ENCODE data around the gene CTXN1. TPM values are rescaled to one million over a fixed set of nuclear protein-coding genes. Genes with fewer than 3 reads are reported as not detected.

CTXN1 gene
- total RNA-seq, 3 donors from 2014 or later (not counting 1 experiment from before 2014, with no cell fraction given) = 0.39 TPM; not detected in 2

DNA sequence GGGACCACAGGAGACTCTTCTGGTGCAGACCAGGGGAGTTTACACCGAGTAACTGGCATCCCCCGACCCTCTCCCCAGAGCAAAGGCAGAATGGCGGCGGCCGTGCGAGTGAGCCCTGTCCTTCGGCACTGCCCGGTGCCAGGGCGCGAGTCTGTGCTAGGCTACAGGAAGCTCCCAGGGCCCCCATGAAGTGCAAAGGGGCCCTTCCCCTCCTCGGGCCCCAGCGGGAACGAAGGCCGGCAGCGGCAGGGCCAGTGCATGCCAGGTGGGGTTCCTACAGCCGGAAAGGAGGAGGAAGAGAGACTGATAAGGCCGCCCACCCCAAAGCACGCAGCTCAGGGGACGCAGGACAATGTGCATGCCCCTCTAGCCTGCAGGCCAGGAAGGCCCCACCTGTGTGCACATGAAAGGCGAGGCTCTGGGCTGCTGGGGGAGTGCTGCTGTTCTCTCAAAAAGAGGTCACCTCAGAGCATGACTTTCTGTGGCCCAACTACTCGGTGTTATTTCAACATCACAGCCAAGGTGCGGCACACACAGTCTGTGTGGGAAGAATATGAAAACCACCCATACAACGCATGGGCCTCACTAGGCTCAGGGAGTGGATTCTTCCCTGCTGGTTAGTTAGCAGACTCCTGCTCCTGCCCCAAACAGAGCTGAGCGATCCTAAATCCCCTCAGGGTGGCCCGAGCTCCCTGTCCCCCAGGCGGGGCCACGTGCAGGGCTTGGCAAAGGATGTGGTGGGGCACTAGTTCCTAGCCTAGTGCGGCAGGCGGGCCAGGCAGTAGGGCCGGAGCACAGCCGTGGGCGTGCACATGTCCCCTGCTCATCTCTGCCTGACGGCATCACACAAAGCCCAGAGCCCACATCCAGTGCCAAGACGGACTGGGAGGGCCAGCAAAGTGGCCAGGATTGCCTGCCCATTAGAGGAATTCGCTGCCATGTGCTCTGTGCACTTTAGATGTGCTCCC, 45.9 kb upstream of the CTXN1 start:
- 92% methylated on average over 35 of the region's 35 CpGs for WGBS (ENCODE audit: insufficient coverage)
- DNase-seq (no peak), ATAC-seq (no peak)
- no peak overlapping the region for H3K27ac ChIP-seq (ENCODE audit: low read length)
- H3K9me3 ChIP-seq (ENCODE audit: control insufficient read depth, insufficient read depth, low read length) = no peaks in the 10 kb centered on the region
- no peaks in the 10 kb centered on the region for H3K27me3 Mint-ChIP-seq (ENCODE audit: low read depth in 2 of 2)
- H3K27ac Mint-ChIP-seq = no peak overlapping the region
- no peaks in the 10 kb centered on the region for H3K27me3 ChIP-seq (ENCODE audit: control insufficient read depth, insufficient read depth, low read length)
- H3K9me3 Mint-ChIP-seq = no peaks in the 10 kb centered on the region
- peaks cover 34% of the 10 kb centered on the region for H3K36me3 ChIP-seq (ENCODE audit: control insufficient read depth, insufficient read depth, low read length)
- no peaks in the 10 kb centered on the region for H3K36me3 Mint-ChIP-seq
- TF ChIP-seq CTCF (IDR thresholded peaks at IDR 0.05) = no peak
- H3K4me3 Mint-ChIP-seq = no peak overlapping the region
- no peaks in the 10 kb centered on the region for H3K4me1 ChIP-seq (ENCODE audit: control insufficient read depth, insufficient read depth, low read length)
- intact Hi-C loops (cut with micrococcal nuclease) = no loop called here
- H3K4me3 ChIP-seq (ENCODE audit: low read length) = no peak overlapping the region
- H3K4me1 Mint-ChIP-seq = peaks cover 0 to 9% of the 10 kb centered on the region in 2 donors

DNA sequence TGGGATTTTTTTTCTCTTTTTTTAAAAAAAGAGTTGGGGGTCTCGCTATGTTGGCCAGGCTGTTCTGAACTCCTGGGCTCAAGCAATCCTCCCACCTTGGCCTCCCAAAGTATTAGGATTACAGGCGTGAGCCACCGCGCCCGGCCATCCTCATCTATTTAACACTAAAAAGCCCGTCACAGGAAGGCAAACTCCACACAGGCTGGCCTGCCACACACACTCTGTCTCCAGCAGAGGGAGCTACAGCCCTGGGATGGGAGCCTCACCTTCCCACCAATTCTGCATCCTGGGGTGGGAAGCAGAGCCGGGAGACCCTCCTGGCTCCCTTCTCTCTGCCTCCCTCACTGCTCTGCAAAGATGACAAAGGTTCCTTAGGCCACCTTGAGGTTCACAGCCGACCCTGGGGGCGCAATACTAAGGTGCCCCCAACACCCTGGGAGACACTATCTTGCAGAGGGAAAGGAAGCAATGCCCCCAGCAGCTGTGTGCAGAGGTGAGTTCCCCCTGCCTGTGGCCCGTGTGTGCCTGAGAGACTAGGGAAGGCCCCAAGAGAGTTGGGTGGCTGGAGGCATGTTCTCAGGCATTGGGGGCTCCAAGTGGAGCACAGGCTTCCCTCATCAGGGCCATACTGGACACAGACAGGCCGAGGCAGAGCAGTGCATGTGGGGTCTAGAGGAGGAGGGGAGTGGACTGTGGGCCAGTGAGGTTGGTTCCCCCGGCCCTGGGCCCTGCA, 44.9 kb upstream of the CTXN1 start:
- no peak overlapping the region for H3K4me3 Mint-ChIP-seq
- no peaks in the 10 kb centered on the region for H3K27me3 Mint-ChIP-seq (ENCODE audit: low read depth in 2 of 2)
- Histone ChIP-seq H3K36me3 (ENCODE audit: control insufficient read depth, insufficient read depth, low read length) (peaks cover 42% of the 10 kb centered on the region), H3K27ac (ENCODE audit: low read length) (no peak overlapping the region), H3K27me3 (ENCODE audit: control insufficient read depth, insufficient read depth, low read length) (no peaks in the 10 kb centered on the region), H3K4me3 (ENCODE audit: low read length) (no peak overlapping the region), H3K9me3 (ENCODE audit: control insufficient read depth, insufficient read depth, low read length) (no peaks in the 10 kb centered on the region), H3K4me1 (ENCODE audit: control insufficient read depth, insufficient read depth, low read length) (no peaks in the 10 kb centered on the region)
- no peaks in the 10 kb centered on the region for H3K9me3 Mint-ChIP-seq
- intact Hi-C loops (cut with micrococcal nuclease) = no loop called here
- ATAC-seq = peak in 1 of 3 donors; percentile 50
- no peaks in the 10 kb centered on the region for H3K36me3 Mint-ChIP-seq
- peak in 1 of 2 donors; percentile 53 for DNase-seq
- WGBS (ENCODE audit: insufficient coverage) = 82% methylated on average over 12 of the region's 12 CpGs
- H3K4me1 Mint-ChIP-seq = peaks cover 0 to 9% of the 10 kb centered on the region in 2 donors
- TF ChIP-seq CTCF (IDR thresholded peaks at IDR 0.05) = peak; percentile 45
- no peak overlapping the region for H3K27ac Mint-ChIP-seq

DNA sequence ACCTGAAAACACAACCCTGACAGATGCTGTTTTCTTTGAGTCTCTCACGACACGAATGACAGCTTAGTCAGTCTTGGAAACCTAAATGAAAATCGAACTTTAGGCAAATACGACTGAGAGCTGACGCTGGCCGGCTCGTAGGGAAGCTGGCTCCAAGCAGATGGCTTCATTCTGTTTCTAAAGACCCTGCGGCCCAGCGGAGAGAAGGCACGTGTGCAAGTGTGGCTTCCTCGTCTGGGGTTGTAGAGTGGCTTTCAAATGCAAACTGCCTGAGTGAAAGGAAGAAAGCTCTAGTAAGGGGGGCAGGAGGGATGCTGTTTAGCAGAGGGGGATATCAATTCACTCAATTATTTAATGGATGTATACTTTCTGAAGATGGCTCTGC, 43.6 kb upstream of the CTXN1 start:
- TF ChIP-seq CTCF (IDR thresholded peaks at IDR 0.05) = no peak
- no peaks in the 10 kb centered on the region for H3K27me3 ChIP-seq (ENCODE audit: control insufficient read depth, insufficient read depth, low read length)
- no peak overlapping the region for H3K27ac ChIP-seq (ENCODE audit: low read length)
- DNase-seq = no peak
- H3K27me3 Mint-ChIP-seq (ENCODE audit: low read depth in 2 of 2) = no peaks in the 10 kb centered on the region
- peaks cover 0 to 9% of the 10 kb centered on the region in 2 donors for H3K4me1 Mint-ChIP-seq
- H3K36me3 ChIP-seq (ENCODE audit: control insufficient read depth, insufficient read depth, low read length) = peaks cover 50% of the 10 kb centered on the region
- intact Hi-C loops (cut with micrococcal nuclease) = no loop called here
- H3K36me3 Mint-ChIP-seq = no peaks in the 10 kb centered on the region
- H3K4me3 Mint-ChIP-seq = no peak overlapping the region
- H3K9me3 Mint-ChIP-seq = no peaks in the 10 kb centered on the region
- H3K9me3 ChIP-seq (ENCODE audit: control insufficient read depth, insufficient read depth, low read length) = no peaks in the 10 kb centered on the region
- no peak for ATAC-seq
- H3K4me3 ChIP-seq (ENCODE audit: low read length) = no peak overlapping the region
- H3K27ac Mint-ChIP-seq = no peak overlapping the region
- no peaks in the 10 kb centered on the region for H3K4me1 ChIP-seq (ENCODE audit: control insufficient read depth, insufficient read depth, low read length)
- WGBS (ENCODE audit: insufficient coverage) = 95% methylated on average over 11 of the region's 11 CpGs

All from natural killer cell (primary cell).